ENCODE results near the gene PPBP.

The PPBP gene

GRCh38 chr4:74016068-74016467 lies 28.1 kb upstream of the PPBP start:
- Histone ChIP-seq H3K4me1 (ENCODE audit: control insufficient read depth, insufficient read depth, low read length) (peaks cover 14% of the 10 kb centered on the region), H3K9ac (ENCODE audit: low read length) (no peak overlapping the region), H3K36me3 (ENCODE audit: control insufficient read depth, insufficient read depth, low read length) (no peaks in the 10 kb centered on the region), H3K9me3 (ENCODE audit: control insufficient read depth, insufficient read depth, low read depth, low read length) (no peaks in the 10 kb centered on the region), H3K27ac (ENCODE audit: low read depth, low read length) (no peak overlapping the region), H3K27me3 (ENCODE audit: control insufficient read depth, insufficient read depth, low read length) (no peaks in the 10 kb centered on the region), H3K4me3 (ENCODE audit: low read depth, low read length) (no peak overlapping the region)

- Histone ChIP-seq H3K27me3 (ENCODE audit: control insufficient read depth, insufficient read depth, low read length) (no peaks in the 10 kb centered on the region), H3K4me1 (ENCODE audit: control insufficient read depth, insufficient read depth, low read length) (peaks cover 14% of the 10 kb centered on the region), H3K4me3 (ENCODE audit: low read depth, low read length) (no peak overlapping the region), H3K9ac (ENCODE audit: low read length) (no peak overlapping the region), H3K27ac (ENCODE audit: low read depth, low read length) (no peak overlapping the region), H3K9me3 (ENCODE audit: control insufficient read depth, insufficient read depth, low read depth, low read length) (no peaks in the 10 kb centered on the region), H3K36me3 (ENCODE audit: control insufficient read depth, insufficient read depth, low read length) (no peaks in the 10 kb centered on the region)
Observed at GRCh38 chr4:74015126-74015780, 27.3 kb upstream of the PPBP start.

GRCh38 chr4:74014332-74014731 lies 26.3 kb upstream of the PPBP start:
- H3K9ac ChIP-seq (ENCODE audit: low read length): no peak overlapping the region
- H3K36me3 ChIP-seq (ENCODE audit: control insufficient read depth, insufficient read depth, low read length): no peaks in the 10 kb centered on the region
- peaks cover 14% of the 10 kb centered on the region for H3K4me1 ChIP-seq (ENCODE audit: control insufficient read depth, insufficient read depth, low read length)
- no peak overlapping the region for H3K27ac ChIP-seq (ENCODE audit: low read depth, low read length)
- H3K27me3 ChIP-seq (ENCODE audit: control insufficient read depth, insufficient read depth, low read length): no peaks in the 10 kb centered on the region
- no peaks in the 10 kb centered on the region for H3K9me3 ChIP-seq (ENCODE audit: control insufficient read depth, insufficient read depth, low read depth, low read length)
- no peak overlapping the region for H3K4me3 ChIP-seq (ENCODE audit: low read depth, low read length)

GRCh38 chr4:74013264-74013663 lies 25.3 kb upstream of the PPBP start:
- Histone ChIP-seq H3K36me3 (ENCODE audit: control insufficient read depth, insufficient read depth, low read length) (no peaks in the 10 kb centered on the region), H3K27ac (ENCODE audit: low read depth, low read length) (no peak overlapping the region), H3K9me3 (ENCODE audit: control insufficient read depth, insufficient read depth, low read depth, low read length) (no peaks in the 10 kb centered on the region), H3K4me3 (ENCODE audit: low read depth, low read length) (no peak overlapping the region), H3K9ac (ENCODE audit: low read length) (no peak overlapping the region), H3K4me1 (ENCODE audit: control insufficient read depth, insufficient read depth, low read length) (peaks cover 14% of the 10 kb centered on the region), H3K27me3 (ENCODE audit: control insufficient read depth, insufficient read depth, low read length) (no peaks in the 10 kb centered on the region)

GRCh38 chr4:74012130-74012529 lies 24.1 kb upstream of the PPBP start:
- H3K36me3 ChIP-seq (ENCODE audit: control insufficient read depth, insufficient read depth, low read length): no peaks in the 10 kb centered on the region

GRCh38 chr4:74009307-74009706 lies 21.3 kb upstream of the PPBP start:
- Histone ChIP-seq H3K36me3 (ENCODE audit: control insufficient read depth, insufficient read depth, low read length) (no peaks in the 10 kb centered on the region), H3K4me3 (ENCODE audit: low read depth, low read length) (no peak overlapping the region), H3K4me1 (ENCODE audit: control insufficient read depth, insufficient read depth, low read length) (no peaks in the 10 kb centered on the region), H3K9ac (ENCODE audit: low read length) (no peak overlapping the region), H3K9me3 (ENCODE audit: control insufficient read depth, insufficient read depth, low read depth, low read length) (no peaks in the 10 kb centered on the region), H3K27me3 (ENCODE audit: control insufficient read depth, insufficient read depth, low read length) (no peaks in the 10 kb centered on the region), H3K27ac (ENCODE audit: low read depth, low read length) (no peak overlapping the region)

More at GRCh38 chr4:74012130-74012529, 24.1 kb upstream of the PPBP start:
- Histone ChIP-seq H3K9ac (ENCODE audit: low read length) (no peak overlapping the region), H3K27ac (ENCODE audit: low read depth, low read length) (no peak overlapping the region), H3K4me1 (ENCODE audit: control insufficient read depth, insufficient read depth, low read length) (peaks cover 14% of the 10 kb centered on the region), H3K27me3 (ENCODE audit: control insufficient read depth, insufficient read depth, low read length) (no peaks in the 10 kb centered on the region), H3K9me3 (ENCODE audit: control insufficient read depth, insufficient read depth, low read depth, low read length) (no peaks in the 10 kb centered on the region), H3K4me3 (ENCODE audit: low read depth, low read length) (no peak overlapping the region)

GRCh38 chr4:74006009-74006476 lies 18.1 kb upstream of the PPBP start:
- Histone ChIP-seq H3K27ac (ENCODE audit: low read depth, low read length) (no peak overlapping the region), H3K9me3 (ENCODE audit: control insufficient read depth, insufficient read depth, low read depth, low read length) (no peaks in the 10 kb centered on the region), H3K4me1 (ENCODE audit: control insufficient read depth, insufficient read depth, low read length) (no peaks in the 10 kb centered on the region), H3K27me3 (ENCODE audit: control insufficient read depth, insufficient read depth, low read length) (no peaks in the 10 kb centered on the region), H3K4me3 (ENCODE audit: low read depth, low read length) (no peak overlapping the region), H3K9ac (ENCODE audit: low read length) (no peak overlapping the region), H3K36me3 (ENCODE audit: control insufficient read depth, insufficient read depth, low read length) (no peaks in the 10 kb centered on the region)

- no peak overlapping the region for H3K4me3 ChIP-seq (ENCODE audit: low read depth, low read length)
- H3K27ac ChIP-seq (ENCODE audit: low read depth, low read length): no peak overlapping the region
- H3K36me3 ChIP-seq (ENCODE audit: control insufficient read depth, insufficient read depth, low read length): no peaks in the 10 kb centered on the region
- H3K9me3 ChIP-seq (ENCODE audit: control insufficient read depth, insufficient read depth, low read depth, low read length): no peaks in the 10 kb centered on the region
- no peaks in the 10 kb centered on the region for H3K27me3 ChIP-seq (ENCODE audit: control insufficient read depth, insufficient read depth, low read length)
- H3K9ac ChIP-seq (ENCODE audit: low read length): no peak overlapping the region
- no peaks in the 10 kb centered on the region for H3K4me1 ChIP-seq (ENCODE audit: control insufficient read depth, insufficient read depth, low read length)
Observed at GRCh38 chr4:74005528-74005927, 17.5 kb upstream of the PPBP start.

GRCh38 chr4:74004668-74005067 lies 16.7 kb upstream of the PPBP start:
- H3K27me3 ChIP-seq (ENCODE audit: control insufficient read depth, insufficient read depth, low read length): peaks cover 2% of the 10 kb centered on the region; the same call in 1 of the 2 replicates
- H3K36me3 ChIP-seq (ENCODE audit: control insufficient read depth, insufficient read depth, low read length): no peaks in the 10 kb centered on the region
- H3K9ac ChIP-seq (ENCODE audit: low read length): no peak overlapping the region
- H3K4me1 ChIP-seq (ENCODE audit: control insufficient read depth, insufficient read depth, low read length): no peaks in the 10 kb centered on the region
- H3K9me3 ChIP-seq (ENCODE audit: control insufficient read depth, insufficient read depth, low read depth, low read length): no peaks in the 10 kb centered on the region
- H3K27ac ChIP-seq (ENCODE audit: low read depth, low read length): no peak overlapping the region
- no peak overlapping the region for H3K4me3 ChIP-seq (ENCODE audit: low read depth, low read length)

- Histone ChIP-seq H3K27ac (ENCODE audit: low read depth, low read length) (no peak overlapping the region), H3K36me3 (ENCODE audit: control insufficient read depth, insufficient read depth, low read length) (no peaks in the 10 kb centered on the region), H3K4me3 (ENCODE audit: low read depth, low read length) (no peak overlapping the region), H3K27me3 (ENCODE audit: control insufficient read depth, insufficient read depth, low read length) (peaks cover 19% of the 10 kb centered on the region; the same call in 1 of the 2 replicates), H3K9me3 (ENCODE audit: control insufficient read depth, insufficient read depth, low read depth, low read length) (no peaks in the 10 kb centered on the region), H3K9ac (ENCODE audit: low read length) (no peak overlapping the region), H3K4me1 (ENCODE audit: control insufficient read depth, insufficient read depth, low read length) (peaks cover 21% of the 10 kb centered on the region)
Observed at GRCh38 chr4:74000301-74000700, 12.3 kb upstream of the PPBP start.

- Histone ChIP-seq H3K36me3 (ENCODE audit: control insufficient read depth, insufficient read depth, low read length) (no peaks in the 10 kb centered on the region), H3K9ac (ENCODE audit: low read length) (peak within 1 kb of the TSS; percentile 49), H3K9me3 (ENCODE audit: control insufficient read depth, insufficient read depth, low read depth, low read length) (no peaks in the 10 kb centered on the region), H3K4me1 (ENCODE audit: control insufficient read depth, insufficient read depth, low read length) (peaks cover 21% of the 10 kb centered on the region), H3K27me3 (ENCODE audit: control insufficient read depth, insufficient read depth, low read length) (peaks cover 19% of the 10 kb centered on the region; the same call in 1 of the 2 replicates), H3K27ac (ENCODE audit: low read depth, low read length) (no peak within 1 kb of the TSS; the same call in 1 of the 2 replicates), H3K4me3 (ENCODE audit: low read depth, low read length) (peak within 1 kb of the TSS; percentile 53)
Observed at GRCh38 chr4:73998040-73999011, 10.3 kb upstream of the PPBP start, which contains the start of gene CXCL5. Gene CXCL5, minus strand, starts transcription at chr4:73998677. Its CDS starts 96 bp downstream, at chr4:73998581.
